Left lung (tissue), 14 donors: ENCODE data around the gene ZDHHC21. TPM values are rescaled to one million over a fixed set of nuclear protein-coding genes. Genes with fewer than 3 reads are reported as not detected.

ENCODE experiments used
- ATAC-seq: fragments of 200-7000 bp; cut with Tn5 transposase; one replicate; pipeline ENCODE4 v1.9.1; 2020; ENCODE audit warnings: moderate library complexity
- DNase-seq, 4 donors: peaks; one replicate each; pipeline ENCODE4 v3.0.0-alpha.2; 2013 to 2020
- H3K27ac ChIP-seq, 2 donors: fragments of 200-600 bp; sonication (generic) in 1 of 2; one replicate each; pipeline versions ENCODE4 v1.5.0 to v1.8.0; 2020 to 2021
- H3K27me3 ChIP-seq, 2 donors: fragments of 200-600 bp; sonication (generic) in 1 of 2; one replicate each; pipeline versions ENCODE4 v1.5.0 to v1.8.0; 2020 to 2021
- H3K36me3 ChIP-seq, 2 donors: fragments of 200-600 bp; sonication (generic) in 1 of 2; one replicate each; pipeline versions ENCODE4 v1.5.0 to v1.8.0; 2020 to 2021
- H3K4me1 ChIP-seq, 2 donors: fragments of 200-600 bp; one replicate each; pipeline ENCODE4 v1.8.0; 2021
- H3K4me3 ChIP-seq, 2 donors: fragments of 200-600 bp; sonication (generic) in 1 of 2; one replicate each; pipeline versions ENCODE4 v1.5.0 to v1.8.0; 2020 to 2021; ENCODE audit warnings: mild to moderate bottlenecking in 1 of 2
- H3K9me3 ChIP-seq, 2 donors: fragments of 200-600 bp; sonication (generic) in 1 of 2; one replicate each; pipeline versions ENCODE4 v1.5.0 to v1.8.0; 2020 to 2021
- CTCF ChIP-seq, 2 donors: fragments of 200-600 bp; sonication (generic) in 1 of 2; IDR thresholded peaks; one replicate each; pipeline versions ENCODE4 v1.5.0 to v1.8.0; 2021; ENCODE audit warnings: antibody characterized with exemption in 2 of 2
- intact Hi-C, 2 donors: fragments of 100-400 bp; cut with DNase I; formaldehyde crosslinking; loops; one replicate each; pipeline versions ENCODE4 v1.11.2 to v1.14.2; 2022
- long read RNA-seq, 12 donors: library from polyadenylated mRNA in 2 of 12; unstranded in 2 of 12; transcript quantifications; one replicate each; pipeline ENCODE4 v2.0.0 and lab custom pipeline, GENCODE V29; 2019 to 2026
- polyA plus RNA-seq, 6 donors: library from polyadenylated mRNA; unstranded; fragments of 120-200 nt; gene quantifications; one replicate each; pipeline ENCODE4 v1.2.1, GENCODE V29; 2013; ENCODE audit not compliant: insufficient read length in 6 of 6
- total RNA-seq, 2 donors: library from RNA; stranded (reverse); fragmentation: NEBNext Ultra II Directional; extraction: Animal tissue kit (Norgen Biotek cat#: 25700); gene quantifications; one replicate each; pipeline ENCODE4 v1.2.1, GENCODE V29; 2021
- donor health status: DM: no; HTN: yes; CAD: no.
- donor health status: DM: no; HTN: no; CAD: no.

ZDHHC21 gene
- total RNA-seq: 10 to 100 TPM; 21.7 to 25.6 TPM
- polyA plus RNA-seq: 10 to 100 TPM; 19.4 to 27.7 (median 24.9) TPM
- long read RNA-seq, donor 1, full-length matches to known transcripts: 1 of 19 reads
- long read RNA-seq, donor 1, partial matches to known transcripts: 18 of 19 reads
- long read RNA-seq, donor 1, other reads (novel, unspliced or antisense): 0 of 19 reads
- long read RNA-seq, donor 2, full-length matches to known transcripts: 2 of 13 reads
- long read RNA-seq, donor 2, partial matches to known transcripts: 11 of 13 reads
- long read RNA-seq, donor 2, other reads (novel, unspliced or antisense): 0 of 13 reads
- long read RNA-seq, donor 3: 0 reads
- long read RNA-seq, donor 4, full-length matches to known transcripts: 1 of 2 reads
- long read RNA-seq, donor 4, partial matches to known transcripts: 0 of 2 reads
- long read RNA-seq, donor 4, other reads (novel, unspliced or antisense): 1 of 2 reads
- long read RNA-seq, donor 5, full-length matches to known transcripts: 2 of 11 reads
- long read RNA-seq, donor 5, partial matches to known transcripts: 9 of 11 reads
- long read RNA-seq, donor 5, other reads (novel, unspliced or antisense): 0 of 11 reads
- long read RNA-seq, donor 6, full-length matches to known transcripts: 2 of 2 reads
- long read RNA-seq, donor 6, partial matches to known transcripts: 0 of 2 reads
- long read RNA-seq, donor 6, other reads (novel, unspliced or antisense): 0 of 2 reads
- long read RNA-seq, donor 7: 0 reads
- long read RNA-seq, donor 8: 0 reads
- long read RNA-seq, donor 9: 0 reads
- long read RNA-seq, donor 10, partial matches to known transcripts: 1 of 3 reads
- long read RNA-seq, donor 10, other reads (novel, unspliced or antisense): 2 of 3 reads
- long read RNA-seq, donor 11, full-length matches to known transcripts: 2 of 8 reads
- long read RNA-seq, donor 11, partial matches to known transcripts: 6 of 8 reads
- long read RNA-seq, donor 11, other reads (novel, unspliced or antisense): 0 of 8 reads
- long read RNA-seq, donor 12: 0 reads

GRCh38 chr9:14693251-14693861 is at the start of gene ZDHHC21:
Gene ZDHHC21, minus strand, starts transcription at chr9:14693432. Its CDS starts 19,092 bp downstream, at chr9:14674340.
- Histone ChIP-seq H3K27ac (peak within 1 kb of the TSS; percentile 61 to 64), H3K4me1 (peaks cover 0 to 6% of the 10 kb centered on the region in 2 donors), H3K4me3 (peak within 1 kb of the TSS; percentile 73 to 75), H3K36me3 (peaks cover 0 to 7% of the 10 kb centered on the region in 2 donors), H3K9me3 (no peaks in the 10 kb centered on the region), H3K27me3 (peaks cover 0 to 6% of the 10 kb centered on the region in 2 donors)
- intact Hi-C loops: no loop called here
- no peak for TF ChIP-seq CTCF (IDR thresholded peaks at IDR 0.05)
- DNase-seq (peak; percentile 46 to 93 (median 74)), ATAC-seq (peak; percentile 92)

GRCh38 chr9:14741369-14741768 is 48.1 kb upstream of the ZDHHC21 start:
- ATAC-seq (no peak), DNase-seq (no peak)
- no peak for TF ChIP-seq CTCF (IDR thresholded peaks at IDR 0.05)
- H3K9me3 ChIP-seq: no peaks in the 10 kb centered on the region
- no peak overlapping the region for H3K27ac ChIP-seq
- intact Hi-C loops: no loop called here
- H3K4me3 ChIP-seq: no peak overlapping the region
- no peaks in the 10 kb centered on the region for H3K4me1 ChIP-seq
- no peaks in the 10 kb centered on the region for H3K27me3 ChIP-seq
- no peaks in the 10 kb centered on the region for H3K36me3 ChIP-seq

- ATAC-seq: no peak
These were observed 39.9 kb upstream of the ZDHHC21 start for GRCh38 chr9:14733133-14733532.

GRCh38 chr9:14731294-14731981 is 38.2 kb upstream of the ZDHHC21 start:
- no peak overlapping the region for H3K4me3 ChIP-seq
- H3K36me3 ChIP-seq: no peaks in the 10 kb centered on the region
- H3K27me3 ChIP-seq: no peaks in the 10 kb centered on the region
- no peak overlapping the region for H3K27ac ChIP-seq
- DNase-seq: no peak
- TF ChIP-seq CTCF (IDR thresholded peaks at IDR 0.05): no peak
- no peaks in the 10 kb centered on the region for H3K4me1 ChIP-seq
- ATAC-seq: no peak
- intact Hi-C loops: no loop called here
- no peaks in the 10 kb centered on the region for H3K9me3 ChIP-seq

More at GRCh38 chr9:14733133-14733532, 39.9 kb upstream of the ZDHHC21 start:
- TF ChIP-seq CTCF (IDR thresholded peaks at IDR 0.05): no peak
- Histone ChIP-seq H3K27me3 (no peaks in the 10 kb centered on the region), H3K27ac (no peak overlapping the region), H3K9me3 (no peaks in the 10 kb centered on the region), H3K36me3 (no peaks in the 10 kb centered on the region), H3K4me3 (no peak overlapping the region), H3K4me1 (no peaks in the 10 kb centered on the region)
- intact Hi-C loops: no loop called here
- DNase-seq: no peak
